HepG2 (cell line): ENCODE data around the gene ERMARD. TPM values are rescaled to one million over a fixed set of nuclear protein-coding genes. Genes with fewer than 3 reads are reported as not detected.
A peak's percentile ranks its signal among the peaks of the same experiment; 100 is the strongest.

Experiments used
- BCLAF1 ChIP-seq: fragments of 450-650 bp; IDR thresholded peaks from 2 replicates; pipeline ENCODE4 v1.6.1; 2017; ENCODE audit warnings: mild to moderate bottlenecking
- DMAP1 ChIP-seq: IDR thresholded peaks from 2 replicates; pipeline ENCODE4 v1.6.1; 2016
- EEA1 ChIP-seq: sonication (generic); formaldehyde crosslinking; IDR thresholded peaks from 2 replicates; pipeline ENCODE4 v1.5.1; 2020; ENCODE audit warnings: mild to moderate bottlenecking, missing genetic modification reagents, borderline replicate concordance
- FIP1L1 ChIP-seq: fragments of 200-400 bp; formaldehyde crosslinking; IDR thresholded peaks from 2 replicates; pipeline ENCODE4 v1.6.1; 2018; ENCODE audit warnings: low read depth, mild to moderate bottlenecking, low read length, moderate library complexity, borderline replicate concordance; ENCODE audit not compliant: insufficient read depth
- FOXA3 ChIP-seq: IDR thresholded peaks from 2 replicates; pipeline ENCODE4 v1.6.1; 2016; ENCODE audit warnings: missing genetic modification reagents, missing compliant biosample characterization
- FOXK2 ChIP-seq: fragments of 450-650 bp; IDR thresholded peaks from 2 replicates; pipeline ENCODE4 v1.6.1; 2016
- ISX ChIP-seq: sonication (generic); formaldehyde crosslinking; conservative IDR thresholded peaks from 2 replicates; pipeline ENCODE4 v1.5.0; 2020; ENCODE audit warnings: missing genetic modification reagents
- KMT2B ChIP-seq: IDR thresholded peaks from 2 replicates; pipeline ENCODE4 v1.6.1; 2016; ENCODE audit warnings: missing genetic modification reagents, missing compliant biosample characterization
- MBD4 ChIP-seq: IDR thresholded peaks from 2 replicates; pipeline ENCODE4 v1.6.1; 2012; ENCODE audit warnings: low read length, inconsistent platforms, borderline replicate concordance
- REPIN1 ChIP-seq: sonication (generic); formaldehyde crosslinking; IDR thresholded peaks from 2 replicates; pipeline ENCODE4 v1.8.0; 2022; ENCODE audit warnings: missing genetic modification reagents, low read depth, mild to moderate bottlenecking, borderline replicate concordance
- SAFB2 ChIP-seq: sonication (generic); formaldehyde crosslinking; IDR thresholded peaks from 2 replicates; pipeline ENCODE4 v1.5.1; 2020; ENCODE audit warnings: missing genetic modification reagents, low read depth, mild to moderate bottlenecking, borderline replicate concordance
- SIN3A ChIP-seq: IDR thresholded peaks from 2 replicates; pipeline ENCODE4 v1.6.1; 2011; ENCODE audit warnings: low read depth, mild to moderate bottlenecking, control low read depth, low read length, borderline replicate concordance
- SIN3B ChIP-seq: fragments of 150-350 bp; IDR thresholded peaks from 2 replicates; pipeline ENCODE4 v1.6.1; 2014; ENCODE audit warnings: low read length
- SMAD3 ChIP-seq: sonication (generic); formaldehyde crosslinking; IDR thresholded peaks from 2 replicates; pipeline ENCODE4 v1.4.0; 2020; ENCODE audit warnings: missing genetic modification reagents
- XRCC5 ChIP-seq: fragments of 200-400 bp; formaldehyde crosslinking; optimal IDR thresholded peaks from 2 replicates; pipeline ENCODE3; 2017; ENCODE audit warnings: mild to moderate bottlenecking, low read length
- ZNF431 ChIP-seq: sonication (generic); formaldehyde crosslinking; IDR thresholded peaks from 2 replicates; pipeline ENCODE4 v1.9.0; 2022; ENCODE audit warnings: missing genetic modification reagents, low read depth, mild to moderate bottlenecking, borderline replicate concordance
- ZNF558 ChIP-seq: sonication (generic); formaldehyde crosslinking; IDR thresholded peaks from 2 replicates; pipeline ENCODE4 v1.9.0; 2022; ENCODE audit warnings: mild to moderate bottlenecking, missing genetic modification reagents, borderline replicate concordance
- ZNF724P ChIP-seq: sonication (generic); formaldehyde crosslinking; IDR thresholded peaks from 2 replicates; pipeline ENCODE4 v1.8.0; 2022; ENCODE audit warnings: missing genetic modification reagents, borderline replicate concordance
- ZNF816 ChIP-seq: sonication (generic); formaldehyde crosslinking; IDR thresholded peaks from 2 replicates; pipeline ENCODE4 v1.8.0; 2022; ENCODE audit warnings: missing genetic modification reagents, mild to moderate bottlenecking, borderline replicate concordance
- polyA plus RNA-seq, 8 experiments: library from polyadenylated mRNA; depleted of rRNA in 3 of 8; stranded (reverse) in 7 of 8; unstranded in 1 of 8; fragments of >200 nt; fragmentation: Illumina TruSeq in 4 of 8; extraction: Trizol in 4 of 8; gene quantifications; 2 replicates each; pipeline versions ENCODE4 v1.2.1 to v1.2.3, GENCODE V29; 2011 to 2016; ENCODE audit warnings: low read depth in 4 of 8, missing spikeins in 1 of 8, mixed read lengths in 1 of 8; ENCODE audit not compliant: insufficient read depth in 1 of 8
- total RNA-seq, 5 experiments: library from RNA; depleted of rRNA; stranded (reverse); fragments of >200 nt; fragmentation: Illumina TruSeq; extraction: Trizol; gene quantifications; 2 replicates each; pipeline ENCODE4 v1.2.3, GENCODE V29; 2016; ENCODE audit warnings: low read depth in 1 of 5
- TF ChIP-seq, protein P1 (sequence below): sonication (generic); formaldehyde crosslinking; IDR thresholded peaks from 2 replicates; pipeline ENCODE4 v1.9.0; 2021; ENCODE audit warnings: missing genetic modification reagents, mild to moderate bottlenecking, borderline replicate concordance
- TF ChIP-seq, protein P2 (sequence below): IDR thresholded peaks from 2 replicates; pipeline ENCODE4 v1.6.1; 2016; ENCODE audit warnings: low read depth, borderline replicate concordance
- TF ChIP-seq, protein P3 (sequence below): sonication (generic); formaldehyde crosslinking; IDR thresholded peaks from 2 replicates; pipeline ENCODE4 v1.4.0; 2020; ENCODE audit warnings: missing genetic modification reagents, borderline replicate concordance

Gene ERMARD
- total and polyA plus RNA-seq, 2 of the 13 experiments (the other 11 are each of a cell fraction or from before 2014, with no cell fraction given) = 8.8 to 10.7 TPM

- TF ChIP-seq ZNF816 (CRISPR knock-in tag) (no peak), SAFB2 (CRISPR knock-in tag) (peak; percentile 97), EEA1 (CRISPR knock-in tag) (peak; percentile 26; the same call in 1 of the 2 replicates), FOXA3 (peak; percentile 70), FIP1L1 (0 out of 2 replicates have a peak, but pooled peaks have one; percentile 38), SMAD3 (CRISPR knock-in tag) (peak; percentile 43; the same call in 1 of the 2 replicates), ZNF558 (peak; percentile 97; the same call in 1 of the 2 replicates), FOXK2 (no peak), DMAP1 (CRISPR knock-in tag) (peak; percentile 92), KMT2B (CRISPR knock-in tag) (peak; percentile 98), ZNF431 (CRISPR knock-in tag) (peak; percentile 99), SIN3A (peak; percentile 97), REPIN1 (CRISPR knock-in tag) (peak; percentile 96), ZNF724P (peak; percentile 87; the same call in 1 of the 2 replicates), SIN3B (peak; percentile 76), ISX (CRISPR knock-in tag) (no peak; the same call in 1 of the 2 replicates), BCLAF1 (no peak), XRCC5 (peak; percentile 11), MBD4 (no peak)
- TF ChIP-seq, protein P1, sequence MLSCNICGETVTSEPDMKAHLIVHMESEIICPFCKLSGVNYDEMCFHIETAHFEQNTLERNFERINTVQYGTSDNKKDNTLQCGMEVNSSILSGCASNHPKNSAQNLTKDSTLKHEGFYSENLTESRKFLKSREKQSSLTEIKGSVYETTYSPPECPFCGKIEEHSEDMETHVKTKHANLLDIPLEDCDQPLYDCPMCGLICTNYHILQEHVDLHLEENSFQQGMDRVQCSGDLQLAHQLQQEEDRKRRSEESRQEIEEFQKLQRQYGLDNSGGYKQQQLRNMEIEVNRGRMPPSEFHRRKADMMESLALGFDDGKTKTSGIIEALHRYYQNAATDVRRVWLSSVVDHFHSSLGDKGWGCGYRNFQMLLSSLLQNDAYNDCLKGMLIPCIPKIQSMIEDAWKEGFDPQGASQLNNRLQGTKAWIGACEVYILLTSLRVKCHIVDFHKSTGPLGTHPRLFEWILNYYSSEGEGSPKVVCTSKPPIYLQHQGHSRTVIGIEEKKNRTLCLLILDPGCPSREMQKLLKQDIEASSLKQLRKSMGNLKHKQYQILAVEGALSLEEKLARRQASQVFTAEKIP (CRISPR knock-in tag) = no peak
- TF ChIP-seq, protein P2, sequence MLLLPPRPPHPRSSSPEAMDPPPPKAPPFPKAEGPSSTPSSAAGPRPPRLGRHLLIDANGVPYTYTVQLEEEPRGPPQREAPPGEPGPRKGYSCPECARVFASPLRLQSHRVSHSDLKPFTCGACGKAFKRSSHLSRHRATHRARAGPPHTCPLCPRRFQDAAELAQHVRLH (CRISPR knock-in tag) = peak; percentile 91; the same call in 1 of the 2 replicates
- TF ChIP-seq, protein P3, sequence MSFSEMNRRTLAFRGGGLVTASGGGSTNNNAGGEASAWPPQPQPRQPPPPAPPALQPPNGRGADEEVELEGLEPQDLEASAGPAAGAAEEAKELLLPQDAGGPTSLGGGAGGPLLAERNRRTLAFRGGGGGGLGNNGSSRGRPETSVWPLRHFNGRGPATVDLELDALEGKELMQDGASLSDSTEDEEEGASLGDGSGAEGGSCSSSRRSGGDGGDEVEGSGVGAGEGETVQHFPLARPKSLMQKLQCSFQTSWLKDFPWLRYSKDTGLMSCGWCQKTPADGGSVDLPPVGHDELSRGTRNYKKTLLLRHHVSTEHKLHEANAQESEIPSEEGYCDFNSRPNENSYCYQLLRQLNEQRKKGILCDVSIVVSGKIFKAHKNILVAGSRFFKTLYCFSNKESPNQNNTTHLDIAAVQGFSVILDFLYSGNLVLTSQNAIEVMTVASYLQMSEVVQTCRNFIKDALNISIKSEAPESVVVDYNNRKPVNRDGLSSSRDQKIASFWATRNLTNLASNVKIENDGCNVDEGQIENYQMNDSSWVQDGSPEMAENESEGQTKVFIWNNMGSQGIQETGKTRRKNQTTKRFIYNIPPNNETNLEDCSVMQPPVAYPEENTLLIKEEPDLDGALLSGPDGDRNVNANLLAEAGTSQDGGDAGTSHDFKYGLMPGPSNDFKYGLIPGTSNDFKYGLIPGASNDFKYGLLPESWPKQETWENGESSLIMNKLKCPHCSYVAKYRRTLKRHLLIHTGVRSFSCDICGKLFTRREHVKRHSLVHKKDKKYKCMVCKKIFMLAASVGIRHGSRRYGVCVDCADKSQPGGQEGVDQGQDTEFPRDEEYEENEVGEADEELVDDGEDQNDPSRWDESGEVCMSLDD (CRISPR knock-in tag) = 0 out of 2 replicates have a peak, but pooled peaks have one; percentile 7
Measured at GRCh38 chr6:169701954-169702839, 49.2 kb upstream of the ERMARD start, which contains the start of the genes C6orf120 and WDR27 (continued).
